SK-N-SH (cell line): ENCODE results near the gene BBC3. TPM values are rescaled to one million over a fixed set of nuclear protein-coding genes. Genes with fewer than 3 reads are reported as not detected.

Experiments
- CTCF ChIA-PET: fragments of 300-600, 350-600 bp; formaldehyde crosslinking; extraction: SDS; loops from one replicate; lab custom pipeline; 2021; lab: Yijun Ruan, JAX
- POLR2A ChIA-PET: fragments of 350-600 bp; sonication (Branson Sonifier 250); formaldehyde crosslinking; extraction: SDS; loops from one replicate; lab custom pipeline; 2020; ENCODE audit warnings: antibody characterized with exemption, inconsistent platforms; lab: Yijun Ruan, JAX
- DNase-seq: peaks from one replicate; pipeline ENCODE4 v3.0.0; 2012
- H2AFZ ChIP-seq: fragments of 200-600 bp; sonication (generic); 2 replicates; pipeline ENCODE4 v1.8.1; 2016; ENCODE audit warnings: antibody characterized with exemption, mild to moderate bottlenecking, low read depth
- H3F3A ChIP-seq: fragments of 200-600 bp; sonication (generic); replicated peaks from 2 replicates; pipeline ENCODE3; 2016; ENCODE audit warnings: antibody characterized with exemption, mild to moderate bottlenecking; ENCODE audit not compliant: insufficient read depth
- H3K27ac ChIP-seq, 2 experiments: fragments of 200-500 bp in 1 of 2; fragments of 200-600 bp in 1 of 2; sonication (Bioruptor generic) in 1 of 2; sonication (generic), shearing (Covaris generic) in 1 of 2; 2 replicates each; pipeline versions ENCODE4 v1.5.1 to v1.6.1; 2014 to 2016; ENCODE audit warnings: low read depth in 2 of 2, inconsistent platforms in 1 of 2, low read length in 1 of 2, mild to moderate bottlenecking in 1 of 2, mixed read lengths in 1 of 2
- H3K27me3 ChIP-seq: fragments of 200-600 bp; sonication (generic), shearing (Covaris generic); 2 replicates; pipeline ENCODE4 v1.6.1; 2016; ENCODE audit warnings: mixed run types; ENCODE audit not compliant: insufficient read depth
- H3K36me3 ChIP-seq, 2 experiments: fragments of 200-500 bp in 1 of 2; fragments of 200-600 bp in 1 of 2; sonication (Bioruptor generic) in 1 of 2; sonication (generic) in 1 of 2; replicated peaks in 1 of 2; 2 replicates each; pipeline versions ENCODE3 to v1.5.1; 2014 to 2016; ENCODE audit warnings: low read length in 1 of 2, mild to moderate bottlenecking in 1 of 2; ENCODE audit not compliant: insufficient read depth in 2 of 2, control insufficient read depth in 1 of 2
- H3K4me1 ChIP-seq, 2 experiments: fragments of 200-500 bp in 1 of 2; fragments of 200-600 bp in 1 of 2; sonication (Bioruptor generic) in 1 of 2; sonication (generic), shearing (Covaris generic) in 1 of 2; 2 replicates each; pipeline versions ENCODE4 v1.5.1 to v1.6.1; 2014 to 2016; ENCODE audit warnings: low read depth in 1 of 2, low read length in 1 of 2, mixed run types in 1 of 2; ENCODE audit not compliant: insufficient read depth in 2 of 2, control insufficient read depth in 1 of 2
- H3K4me2 ChIP-seq: fragments of 200-600 bp; sonication (generic), shearing (Covaris generic); 2 replicates; pipeline ENCODE4 v1.6.1; 2017; ENCODE audit warnings: mixed run types
- H3K4me3 ChIP-seq, 2 experiments: fragments of 200-500 bp in 1 of 2; fragments of 200-600 bp in 1 of 2; sonication (Bioruptor generic) in 1 of 2; sonication (generic), shearing (Covaris generic) in 1 of 2; 2 replicates each; pipeline versions ENCODE4 v1.5.1 to v1.8.1; 2014 to 2016; ENCODE audit warnings: low read depth in 2 of 2, inconsistent platforms in 1 of 2, low read length in 1 of 2, mild to moderate bottlenecking in 1 of 2, mixed read lengths in 1 of 2, moderate library complexity in 1 of 2
- H3K79me2 ChIP-seq: fragments of 200-600 bp; sonication (generic); 2 replicates; pipeline ENCODE4 v1.8.1; 2017; ENCODE audit warnings: mild to moderate bottlenecking; ENCODE audit not compliant: insufficient read depth
- H3K9ac ChIP-seq: fragments of 200-600 bp; sonication (generic); 2 replicates; pipeline ENCODE4 v1.6.1; 2017; ENCODE audit warnings: mixed run types
- H3K9me2 ChIP-seq: fragments of 200-600 bp; sonication (generic); 2 replicates; pipeline ENCODE4 v1.6.1; 2017; ENCODE audit warnings: mixed run types
- H3K9me3 ChIP-seq: fragments of 200-600 bp; sonication (generic); 2 replicates; pipeline ENCODE4 v1.6.1; 2017; ENCODE audit warnings: mixed run types, mild to moderate bottlenecking, moderate library complexity
- H4K20me1 ChIP-seq: fragments of 200-600 bp; sonication (generic); 2 replicates; pipeline ENCODE4 v1.6.1; 2017; ENCODE audit warnings: mild to moderate bottlenecking, mixed run types; ENCODE audit not compliant: insufficient read depth
- CTCF ChIP-seq: fragments of 200-600 bp; sonication (generic); IDR thresholded peaks from 2 replicates; pipeline ENCODE4 v1.6.1; 2017; ENCODE audit warnings: antibody characterized with exemption, mild to moderate bottlenecking, moderate library complexity
- IRF3 ChIP-seq: fragments of 150-350 bp; IDR thresholded peaks from 2 replicates; pipeline ENCODE4 v1.6.1; 2016; ENCODE audit warnings: mild to moderate bottlenecking, low read depth, low read length
- JUND ChIP-seq: IDR thresholded peaks from 2 replicates; pipeline ENCODE4 v1.4.0; 2012
- MXI1 ChIP-seq: IDR thresholded peaks from 2 replicates; pipeline ENCODE4 v1.6.1; 2012; ENCODE audit warnings: mild to moderate bottlenecking, low read depth, low read length, improper control_type of control experiment
- RCOR1 ChIP-seq: fragments of 150-350 bp; IDR thresholded peaks from 2 replicates; pipeline ENCODE4 v1.6.1; 2017; ENCODE audit warnings: antibody characterized with exemption, low read length
- RFX5 ChIP-seq: IDR thresholded peaks from 2 replicates; pipeline ENCODE4 v1.6.1; 2012; ENCODE audit warnings: mild to moderate bottlenecking, improper control_type of control experiment, low read length
- SIN3A ChIP-seq: IDR thresholded peaks from 2 replicates; pipeline ENCODE4 v1.6.1; 2012; ENCODE audit warnings: low read depth, mild to moderate bottlenecking, low read length, moderate library complexity, borderline replicate concordance
- USF2 ChIP-seq: fragments of 150-350 bp; IDR thresholded peaks from 2 replicates; pipeline ENCODE4 v1.6.1; 2017; ENCODE audit warnings: antibody characterized with exemption, low read length, low read depth, borderline replicate concordance
- WGBS: methylation state at CpG from one replicate; pipeline ENCODE4 v1.1.6; 2017; ENCODE audit warnings: low lambda C conversion rate; 5-methylcytosine and 5-hydroxymethylcytosine counted together
- polyA plus RNA-seq, 3 experiments: library from polyadenylated mRNA; depleted of rRNA; stranded (reverse); fragments of >200 nt; gene quantifications; 2 replicates each; pipeline ENCODE4 v1.2.3, GENCODE V29; 2012

The BBC3 gene
- polyA plus RNA-seq, 1 of the 3 experiments (the other 2 are of a cell fraction), result 14.5 TPM

GRCh38 chr19:47200530-47200929 lies 30.5 kb downstream of the BBC3 start:
- 69% methylated on average over 3 of the region's 3 CpGs for WGBS
- POLR2A ChIA-PET, result interaction anchor here (0.7 kb wide), 1 partner anchor 10 kb away, joined by 4 read pairs; no protein-coding TSS in a partner anchor
- no peak overlapping the region for H3K4me2 ChIP-seq

GRCh38 chr19:47197141-47197540 lies 33.9 kb downstream of the BBC3 start:
- no peak for DNase-seq
- peaks cover 28% of the 10 kb centered on the region for H3K79me2 ChIP-seq
- no peaks in the 10 kb centered on the region for H3K27me3 ChIP-seq
- POLR2A ChIA-PET, result interaction anchor here (1.2 kb wide), 1 partner anchor 9 kb away, joined by 3 read pairs; no protein-coding TSS in a partner anchor
- H3K4me2 ChIP-seq, result no peak overlapping the region
- WGBS, result 98% methylated on average over 4 of the region's 4 CpGs
- H3K4me3 ChIP-seq, result no peak overlapping the region
- no peak overlapping the region for H3K9ac ChIP-seq
- peaks cover 2% of the 10 kb centered on the region; the same call in 1 of the 2 replicates for H4K20me1 ChIP-seq
- H3K9me2 ChIP-seq, result no peaks in the 10 kb centered on the region
- no peak for TF ChIP-seq SIN3A
- no peak for TF ChIP-seq IRF3
- no peak for TF ChIP-seq USF2
- no peak for TF ChIP-seq RFX5
- no peaks in the 10 kb centered on the region for H3K9me3 ChIP-seq
- H3K4me1 ChIP-seq, result no peaks in the 10 kb centered on the region
- H3F3A ChIP-seq, result peaks cover 8% of the 10 kb centered on the region
- H3K27ac ChIP-seq, result no peak overlapping the region
- no peak overlapping the region for H2AFZ ChIP-seq
- CTCF ChIA-PET, result interaction anchor here (1.4 to 3.8 kb wide), 3 partner anchors 10 to 50 kb away, joined by 6 to 26 read pairs (median 6); no protein-coding TSS in a partner anchor
- peaks cover 7 to 36% of the 10 kb centered on the region in 2 experiments for H3K36me3 ChIP-seq

More at GRCh38 chr19:47200530-47200929, 30.5 kb downstream of the BBC3 start:
- Histone ChIP-seq H3K9me2 (no peaks in the 10 kb centered on the region), H3K27me3 (no peaks in the 10 kb centered on the region), H3K36me3 (peaks cover 23 to 46% of the 10 kb centered on the region in 2 experiments), H3F3A (peaks cover 3% of the 10 kb centered on the region), H2AFZ (no peak overlapping the region), H3K9ac (no peak overlapping the region), H3K27ac (no peak overlapping the region), H3K4me3 (no peak overlapping the region), H4K20me1 (no peaks in the 10 kb centered on the region), H3K4me1 (no peaks in the 10 kb centered on the region), H3K9me3 (no peaks in the 10 kb centered on the region), H3K79me2 (peaks cover 7% of the 10 kb centered on the region)
- DNase-seq, result no peak
- CTCF ChIA-PET, result interaction anchor here (0.6 to 2.5 kb wide), 5 partner anchors 10 to 50 kb away, joined by 3 to 26 read pairs (median 6); no protein-coding TSS in a partner anchor
- TF ChIP-seq USF2 (no peak), SIN3A (no peak), MXI1 (no peak), RCOR1 (no peak), IRF3 (no peak), JUND (no peak), CTCF (no peak)
